ENCODE results near the gene NME9. TPM values are rescaled to one million over a fixed set of nuclear protein-coding genes. Genes with fewer than 3 reads are reported as not detected.

The NME9 gene
- total RNA-seq, 1 donor from 2014 or later, result under 0.01 TPM

DNA sequence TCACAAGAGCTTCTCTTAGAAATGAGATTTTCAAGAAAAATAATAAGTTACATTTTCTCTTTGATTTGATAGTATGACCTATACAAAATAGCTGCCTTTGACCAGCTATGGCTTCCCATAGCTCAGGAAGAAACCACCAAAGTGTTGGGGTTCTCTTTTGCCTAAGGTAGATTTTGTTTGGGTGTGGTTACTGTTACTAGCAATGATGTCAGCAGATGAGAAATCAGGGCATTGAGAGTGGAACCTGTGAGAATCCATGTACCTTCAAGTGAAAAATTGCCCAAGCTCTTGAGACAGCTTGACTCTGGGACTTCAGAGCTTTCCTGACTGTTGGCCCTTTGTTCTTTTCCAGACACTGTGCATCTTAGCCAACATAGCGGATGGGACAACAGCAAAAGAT lies 45.6 kb downstream of the NME9 start:
- DNase-seq (ENCODE audit: low read depth in 2 of 2), result no peak

DNA sequence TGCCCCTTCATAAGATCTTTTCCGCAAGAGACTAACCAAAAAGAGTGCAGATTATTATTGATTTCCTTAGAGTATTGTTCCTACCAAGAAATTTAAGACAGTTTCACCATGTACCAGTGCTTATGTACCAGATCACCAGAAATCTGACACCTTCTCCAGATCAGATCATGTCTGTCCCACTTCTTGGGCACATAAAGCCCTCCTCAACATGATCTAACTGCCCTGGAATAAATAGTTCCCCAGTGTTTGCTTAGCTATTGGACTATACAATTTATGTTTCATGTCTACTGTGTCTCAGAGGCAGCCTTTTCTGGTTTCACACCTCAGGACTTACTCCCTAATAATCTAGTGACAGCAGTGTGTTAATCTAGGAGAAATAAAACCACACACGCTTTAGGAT lies 46.8 kb downstream of the NME9 start:
- DNase-seq (ENCODE audit: low read depth in 2 of 2), result no peak

DNA sequence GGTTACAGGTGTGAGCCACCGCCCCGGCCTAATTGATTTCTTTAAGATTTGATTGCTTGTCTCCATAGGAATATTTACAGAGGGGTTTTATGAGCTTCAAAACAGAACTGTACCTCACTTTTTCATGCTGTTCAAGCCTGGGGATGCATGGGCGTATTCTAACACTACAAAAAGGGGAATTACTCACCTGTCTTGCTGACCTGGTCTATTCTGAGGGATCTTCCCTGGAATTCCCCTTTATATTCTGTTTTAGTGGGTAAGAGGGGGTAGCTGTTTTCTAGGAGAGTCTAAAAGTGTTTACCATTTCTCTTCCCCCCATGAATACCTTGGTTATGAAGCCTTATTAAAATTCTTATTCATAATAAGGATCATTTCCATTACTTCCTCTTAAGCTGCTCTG lies 48.1 kb downstream of the NME9 start:
- DNase-seq (ENCODE audit: low read depth in 2 of 2), result no peak

DNA sequence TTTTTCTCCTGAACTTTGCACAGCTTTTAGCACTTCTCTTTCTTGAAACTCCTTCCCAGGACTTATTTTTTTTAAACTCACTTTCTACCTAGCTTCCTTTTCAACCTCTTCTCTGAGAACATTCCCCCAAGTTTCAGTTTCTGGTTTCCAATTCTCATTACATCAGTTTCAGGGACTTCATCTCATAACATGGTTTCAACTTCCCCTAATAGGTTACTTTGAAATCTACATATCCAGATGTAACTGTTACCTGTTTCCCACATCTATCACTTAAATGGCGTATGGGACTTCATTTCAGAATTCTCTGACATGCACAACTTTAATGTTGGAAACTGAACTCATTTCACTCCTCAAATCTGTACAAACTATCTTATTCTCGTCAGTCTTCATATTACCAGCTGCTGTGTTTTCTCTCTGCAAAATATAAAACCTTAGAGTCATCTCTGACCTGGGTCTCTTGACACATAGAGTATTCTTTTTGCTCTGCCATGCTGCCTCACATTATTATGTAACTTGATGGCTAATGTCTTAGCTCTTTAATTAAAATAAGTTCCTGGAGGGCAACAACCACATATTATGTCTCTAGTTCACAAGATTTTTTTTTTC lies 58.4 kb downstream of the NME9 start:
- DNase-seq (ENCODE audit: low read depth in 2 of 2), result no peak

DNA sequence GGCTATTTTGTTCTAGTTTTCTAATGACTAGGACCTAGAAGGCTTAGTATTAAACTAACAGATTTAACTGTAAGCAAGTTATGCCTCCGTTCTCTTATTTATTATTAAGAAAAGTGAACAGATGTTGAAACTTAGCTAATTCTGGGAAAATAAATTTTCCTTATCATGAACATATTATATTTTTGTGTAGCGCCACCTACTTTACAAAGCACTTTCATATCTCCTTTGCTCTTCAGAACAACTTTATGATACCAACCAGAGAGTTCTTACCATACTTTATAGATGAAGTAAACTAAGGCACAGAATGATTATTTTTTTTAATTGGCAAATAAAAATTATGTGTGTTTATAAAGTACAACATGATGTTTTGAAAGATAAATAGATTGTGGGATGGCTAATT lies 59.4 kb downstream of the NME9 start:
- DNase-seq (ENCODE audit: low read depth in 2 of 2), result no peak

DNA sequence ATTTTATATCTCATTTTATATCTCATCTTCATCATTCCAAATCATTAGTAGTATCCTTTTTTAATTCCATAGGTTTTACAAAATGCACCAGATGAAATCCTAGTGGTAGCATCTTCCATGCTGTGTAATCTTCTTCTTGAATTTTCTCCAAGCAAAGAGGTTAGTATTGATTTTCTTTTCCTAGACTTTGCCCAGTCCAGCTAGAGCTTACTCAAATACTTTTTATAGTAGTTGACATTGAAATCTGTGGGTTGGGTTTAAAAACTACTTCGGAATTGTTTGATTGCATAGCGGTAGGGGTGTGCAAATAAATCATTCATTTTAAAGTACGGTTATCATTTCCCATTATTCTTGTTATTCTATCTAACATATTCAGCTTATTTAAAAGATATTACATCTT lies 62.6 kb downstream of the NME9 start:
- no peak for DNase-seq (ENCODE audit: low read depth in 2 of 2)

DNA sequence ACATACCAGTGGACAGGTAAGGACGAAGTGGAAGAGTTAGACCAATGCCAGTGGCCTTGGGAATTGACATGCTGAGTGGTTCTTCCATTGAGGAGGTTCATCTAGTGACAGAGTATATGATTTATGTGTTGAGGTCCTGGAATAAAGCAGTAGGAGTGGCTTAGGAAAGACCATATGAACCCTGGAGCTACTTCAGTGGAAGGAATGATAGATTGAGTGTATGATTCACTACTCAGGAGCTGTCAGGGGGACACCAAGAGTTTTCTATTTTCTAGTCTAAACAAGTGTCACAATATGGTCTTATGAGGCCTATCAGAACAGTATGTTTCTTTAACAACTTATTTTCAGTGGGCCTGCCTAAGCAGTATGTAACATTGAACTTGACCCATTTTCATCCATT lies 63.9 kb downstream of the NME9 start:
- no peak for DNase-seq (ENCODE audit: low read depth in 2 of 2)

DNA sequence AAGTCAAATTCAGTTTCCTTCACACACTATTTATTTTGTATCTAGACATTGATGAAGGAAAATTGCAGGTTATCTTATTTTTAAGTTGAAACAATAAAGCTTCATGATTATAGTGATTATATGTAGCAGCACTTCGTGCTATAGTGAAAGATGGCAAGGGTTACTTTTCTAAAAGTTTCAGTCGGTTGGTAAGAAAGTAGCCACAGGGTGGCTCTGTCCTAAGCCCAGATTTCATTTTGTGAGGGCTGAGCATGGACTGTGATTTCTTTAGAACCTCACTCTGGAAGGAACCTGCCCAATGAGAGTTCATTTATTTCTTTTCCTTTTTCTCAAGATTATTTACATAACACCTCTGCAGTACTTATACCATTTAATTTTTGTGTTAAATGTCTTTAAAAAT lies 66.5 kb downstream of the NME9 start:
- DNase-seq (ENCODE audit: low read depth in 2 of 2), result peak in 1 of 2 donors; percentile 16

DNA sequence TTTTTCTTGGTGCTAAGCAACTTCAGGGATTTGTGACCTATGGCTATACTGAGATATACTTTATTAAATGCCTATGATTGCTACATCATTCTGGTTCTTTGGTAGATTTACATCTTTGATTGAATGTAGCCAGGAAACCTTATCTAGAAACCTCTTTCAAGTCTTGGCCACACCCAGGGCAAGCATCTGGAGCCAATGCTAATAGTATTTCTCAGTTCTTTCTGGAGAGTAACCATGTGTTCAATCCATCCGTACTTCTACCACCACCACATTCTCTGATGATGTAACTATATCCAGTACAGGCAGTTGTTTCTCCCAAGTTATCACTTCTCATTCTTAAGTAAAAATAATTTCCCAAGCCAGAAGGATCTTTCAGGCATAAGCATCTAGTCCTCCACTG lies 69.0 kb downstream of the NME9 start:
- DNase-seq (ENCODE audit: low read depth in 2 of 2), result no peak

DNA sequence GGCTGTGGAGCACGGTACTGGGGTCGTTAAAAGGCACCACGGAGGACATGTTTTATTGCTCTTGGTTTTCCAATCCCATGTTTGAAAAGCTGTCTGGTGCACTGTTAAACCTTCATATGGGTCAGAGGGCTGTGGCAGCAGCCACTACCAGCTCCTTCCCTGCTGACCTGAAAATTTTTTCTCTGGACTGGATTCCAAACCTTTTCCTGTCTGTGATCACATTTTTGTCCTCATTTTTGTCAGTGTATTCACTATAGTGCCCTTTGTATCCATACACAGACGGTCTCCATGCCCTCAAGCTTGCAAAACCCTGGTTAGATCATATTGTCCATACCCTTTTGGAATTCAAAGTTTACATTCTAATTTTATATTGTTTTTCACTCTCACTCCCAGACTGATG lies 70.5 kb downstream of the NME9 start:
- no peak for DNase-seq (ENCODE audit: low read depth in 2 of 2)

DNA sequence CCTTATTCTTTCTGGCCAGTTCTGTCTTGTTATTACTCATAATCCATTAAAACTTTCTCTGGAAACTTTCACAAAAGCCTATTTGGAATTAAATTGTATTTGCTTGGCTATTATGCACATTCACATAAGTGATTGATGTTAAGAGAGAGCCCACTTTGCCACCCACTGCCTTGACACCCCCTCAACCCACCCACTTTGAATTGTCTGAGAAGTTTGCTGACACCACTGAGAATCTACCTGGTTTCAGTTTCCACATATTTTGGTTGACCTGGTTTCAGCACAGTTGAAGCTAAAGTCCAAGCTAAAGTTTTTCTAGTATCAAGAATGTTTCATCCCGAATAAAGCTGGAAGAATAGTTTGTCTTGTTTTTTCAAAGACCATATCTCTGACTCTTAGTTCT lies 71.7 kb downstream of the NME9 start:
- no peak for DNase-seq (ENCODE audit: low read depth in 2 of 2)

DNA sequence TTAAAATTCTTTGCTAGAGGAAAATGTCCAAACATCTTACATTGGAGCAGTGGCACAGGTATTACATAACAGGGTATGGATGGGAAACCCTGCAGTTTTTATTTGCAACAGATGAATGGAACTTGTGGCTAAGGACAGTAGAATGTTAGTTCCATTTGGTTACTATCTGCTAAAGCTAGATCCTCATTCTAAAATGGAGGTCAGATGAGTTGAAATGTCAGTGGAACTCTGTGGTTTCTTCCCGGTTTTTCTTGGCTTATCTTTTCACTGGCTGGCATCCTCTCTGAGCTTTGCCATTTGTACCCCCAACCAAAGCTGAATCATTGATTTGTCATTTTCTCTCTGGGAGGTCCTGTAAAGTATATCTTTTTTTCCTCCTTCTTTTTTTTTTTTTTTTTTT lies 73.6 kb downstream of the NME9 start:
- no peak for DNase-seq (ENCODE audit: low read depth in 2 of 2)

DNA sequence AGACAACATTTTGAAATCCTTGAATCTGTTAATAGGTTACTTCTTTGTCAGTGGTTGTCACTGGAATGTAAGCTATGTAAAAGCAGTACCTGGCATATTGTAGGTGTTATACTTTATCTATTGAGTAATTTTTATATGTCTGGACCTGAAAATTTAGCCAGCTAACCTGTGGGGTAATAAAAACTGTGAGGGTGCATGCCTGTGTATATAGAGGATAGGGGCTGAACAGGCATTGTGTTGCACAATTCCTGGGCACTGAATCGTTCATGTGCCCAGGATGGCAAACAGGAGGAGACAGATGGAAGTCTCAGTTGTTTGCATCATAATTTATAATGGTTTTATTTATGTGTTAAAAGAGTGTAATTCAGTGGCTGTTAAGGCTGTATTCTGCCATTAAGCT lies 75.4 kb downstream of the NME9 start:
- DNase-seq (ENCODE audit: low read depth in 2 of 2), result no peak

DNA sequence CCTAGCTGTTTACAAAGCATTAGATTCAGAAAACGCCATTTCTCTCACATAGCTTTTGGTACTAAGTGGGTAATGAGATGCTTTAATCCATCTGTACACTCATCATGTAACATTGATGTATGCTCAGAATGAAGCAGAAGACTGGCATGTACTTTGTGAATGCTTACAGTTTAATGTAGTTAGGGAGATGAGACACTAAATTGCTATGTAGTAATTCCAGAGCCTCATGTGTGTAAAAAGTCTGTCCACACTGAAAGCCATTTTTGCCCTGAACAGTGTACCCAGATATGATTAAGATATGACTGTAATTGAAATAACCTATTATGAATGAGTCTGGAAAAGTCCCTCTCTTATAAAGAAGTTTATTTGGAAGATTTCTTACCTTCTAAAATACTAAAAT lies 76.0 kb downstream of the NME9 start:
- no peak for DNase-seq (ENCODE audit: low read depth in 2 of 2)

Other genes starting within 250 kb of the NME9 start
- gene DZIP1L, start 214.2 kb downstream of the NME9 start, total RNA-seq, result 0.60 and 1.7 TPM in 2 replicates
- not detected in 2 replicates for gene A4GNT, start 197.5 kb downstream of the NME9 start, total RNA-seq
- gene DBR1, start 154.9 kb downstream of the NME9 start, total RNA-seq, result 10.5 and 14.5 TPM in 2 replicates
- gene ARMC8, start 142.6 kb downstream of the NME9 start, total RNA-seq, result 36.4 and 42.1 TPM in 2 replicates
- 5.9 and 10.1 TPM in 2 replicates for gene MRAS, start 18.7 kb upstream of the NME9 start, total RNA-seq
- gene ESYT3, start 104.8 kb upstream of the NME9 start, total RNA-seq, result not detected in 2 replicates